D341Med (cell line): ENCODE data around the gene ERBB4.

Source experiments
- DNase-seq: peaks from one replicate; pipeline ENCODE4 v3.0.0; 2012; ENCODE audit warnings: low spot score

Gene ERBB4

DNA sequence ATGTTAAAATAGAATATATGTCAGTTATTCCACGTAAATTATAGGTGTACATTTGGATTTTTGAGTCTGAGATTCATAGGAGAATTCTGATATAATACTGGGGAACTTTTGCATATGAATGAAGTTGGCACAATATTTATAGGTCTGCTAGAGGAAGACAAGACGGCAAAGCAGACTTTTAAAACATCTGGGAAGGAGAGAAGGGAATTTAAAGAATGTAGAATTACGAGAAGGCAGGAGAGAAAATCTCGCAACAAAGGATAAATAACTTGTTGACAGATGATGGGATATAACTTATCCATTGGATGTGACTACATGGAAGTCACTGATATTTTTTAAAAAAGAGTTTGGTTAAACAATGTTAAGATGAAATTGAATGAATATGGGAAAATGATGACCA lies 615.6 kb downstream of the ERBB4 start:
- no peak for DNase-seq

DNA sequence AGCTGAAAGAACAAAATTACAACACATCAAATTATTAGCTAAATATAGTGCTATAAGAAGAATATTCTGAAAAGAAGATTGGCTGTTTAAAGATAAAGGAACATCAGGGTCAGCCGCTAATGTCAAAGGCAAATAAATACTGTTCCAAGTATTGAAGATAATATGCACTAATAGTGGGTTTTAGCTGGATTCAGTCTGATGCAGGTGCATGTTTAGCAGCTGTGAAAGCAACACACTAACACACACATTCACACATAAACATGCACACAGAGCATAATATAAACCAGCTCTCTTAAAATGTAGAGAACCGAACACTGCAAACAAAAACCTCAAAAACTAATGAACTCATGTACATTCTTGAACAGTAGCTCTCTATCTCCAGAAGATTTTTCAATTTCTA lies 634.6 kb downstream of the ERBB4 start:
- DNase-seq: no peak

DNA sequence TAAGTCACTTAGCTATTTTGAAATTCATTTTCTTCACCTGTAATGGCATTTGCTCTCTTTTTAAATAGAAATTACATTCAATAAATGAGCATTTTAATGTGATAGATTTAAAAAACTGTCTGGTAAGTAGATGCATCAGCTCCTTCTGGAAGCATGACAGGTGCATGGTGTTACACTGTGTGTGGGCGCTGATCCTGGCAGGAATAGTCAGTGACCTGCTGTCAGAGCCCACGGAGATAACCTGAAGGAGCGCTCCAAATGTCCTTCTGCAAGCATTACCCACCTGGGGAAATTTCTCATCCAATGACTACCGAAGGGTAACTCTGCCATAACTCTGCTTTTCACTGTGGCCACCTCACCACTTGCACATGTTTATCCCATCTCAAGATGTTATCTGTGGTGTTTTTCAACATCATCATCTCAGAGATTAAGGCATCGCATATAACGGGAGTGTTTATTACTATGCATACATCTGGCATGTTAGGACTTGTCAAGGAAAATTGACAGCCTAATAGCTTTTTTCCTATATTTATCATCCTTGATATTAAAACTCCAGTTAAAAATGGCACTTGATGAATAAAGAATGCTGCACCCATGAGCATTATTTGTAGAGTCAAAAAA lies 637.3 kb downstream of the ERBB4 start:
- no peak for DNase-seq

DNA sequence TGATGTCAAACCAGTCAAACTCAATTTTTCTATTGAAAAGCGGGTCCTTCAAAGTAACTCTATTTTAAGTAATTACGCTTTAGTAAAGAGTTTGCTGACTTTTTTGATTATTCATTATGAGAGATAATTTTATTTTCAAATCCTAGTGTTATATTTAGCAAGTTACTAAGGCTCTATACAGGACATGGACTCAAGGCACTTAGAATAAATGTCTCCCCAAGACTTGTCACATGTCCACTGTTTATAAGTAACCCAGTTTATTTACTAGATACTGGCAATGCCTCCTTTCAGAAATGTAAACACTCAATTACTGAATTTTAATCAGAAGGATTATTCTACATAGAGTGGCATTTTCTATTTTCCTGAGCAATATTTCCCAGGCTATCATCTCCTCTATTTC lies 638.1 kb downstream of the ERBB4 start:
- DNase-seq: no peak

DNA sequence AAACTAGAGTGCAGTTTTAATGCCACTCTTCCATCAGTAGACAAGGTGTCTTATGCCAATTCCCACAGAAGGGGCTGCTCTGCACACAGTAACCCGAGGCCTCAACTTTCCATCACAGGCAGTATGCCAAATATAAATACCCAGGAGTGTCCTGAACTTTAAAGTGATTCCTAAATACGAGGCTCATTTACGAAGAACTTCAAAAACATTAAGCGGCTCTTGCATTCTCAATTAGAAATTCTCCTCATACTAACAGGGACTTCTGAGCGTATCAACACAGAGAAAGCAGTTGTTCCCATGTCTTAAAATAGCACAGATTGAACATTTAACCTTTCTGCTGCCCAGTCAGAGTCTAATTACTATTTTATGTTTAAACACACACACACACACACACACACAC lies 638.6 kb downstream of the ERBB4 start:
- no peak for DNase-seq

DNA sequence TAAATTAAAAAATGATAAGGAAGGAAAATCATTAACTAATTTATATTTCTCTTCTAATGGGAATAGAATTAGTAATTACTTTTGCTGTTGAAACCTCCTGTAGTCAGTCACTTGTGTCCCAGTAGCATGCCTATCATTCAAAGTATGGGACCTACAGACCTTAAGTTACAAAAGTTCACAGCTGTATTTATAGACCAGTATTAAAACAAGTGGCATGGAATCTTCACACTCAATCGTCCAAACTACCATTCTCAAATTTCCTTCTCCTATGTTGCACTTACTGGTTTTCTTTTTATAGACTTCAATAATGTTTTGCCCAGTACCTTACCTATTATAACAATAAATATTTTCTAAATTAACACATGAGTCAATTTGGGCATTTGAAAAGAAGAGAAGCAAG lies 639.9 kb downstream of the ERBB4 start:
- no peak for DNase-seq

DNA sequence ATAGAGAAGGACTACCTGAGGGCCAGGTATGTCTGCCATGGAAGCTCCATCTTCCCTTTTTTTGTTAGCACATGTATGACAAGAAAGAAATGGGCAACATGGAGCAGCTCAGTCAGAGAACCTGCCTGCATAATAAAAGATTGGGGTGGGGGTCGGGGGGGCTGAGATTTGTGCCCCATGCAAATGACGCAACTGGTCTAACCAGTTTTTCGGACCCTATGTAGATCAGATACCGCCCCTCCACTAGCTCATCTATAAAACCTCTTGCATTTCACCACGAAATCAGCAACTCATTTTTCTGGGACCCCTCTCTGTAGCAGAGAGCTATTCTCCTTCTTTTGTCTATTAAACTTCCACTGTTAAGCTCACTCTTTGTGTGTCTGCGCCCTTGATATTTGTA lies 657.2 kb downstream of the ERBB4 start:
- no peak for DNase-seq

DNA sequence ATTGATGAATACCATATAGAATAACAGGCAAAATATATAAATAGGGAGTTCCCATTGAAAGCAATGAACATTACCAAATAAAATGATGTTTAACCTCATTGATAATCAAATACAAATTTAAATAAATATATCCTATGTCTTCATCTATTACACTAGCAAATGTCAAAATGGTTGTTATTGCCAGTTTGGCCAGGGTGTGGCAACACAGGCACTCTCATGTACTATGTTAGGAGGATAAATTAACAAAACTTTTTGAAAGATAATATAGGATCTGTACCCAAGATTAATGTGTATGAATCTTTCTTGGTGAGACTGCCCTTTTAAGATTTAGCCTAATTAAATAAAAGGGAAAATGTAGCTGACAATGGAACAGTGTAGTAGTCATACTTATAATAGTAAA lies 659.3 kb downstream of the ERBB4 start:
- DNase-seq: peak; percentile 26

DNA sequence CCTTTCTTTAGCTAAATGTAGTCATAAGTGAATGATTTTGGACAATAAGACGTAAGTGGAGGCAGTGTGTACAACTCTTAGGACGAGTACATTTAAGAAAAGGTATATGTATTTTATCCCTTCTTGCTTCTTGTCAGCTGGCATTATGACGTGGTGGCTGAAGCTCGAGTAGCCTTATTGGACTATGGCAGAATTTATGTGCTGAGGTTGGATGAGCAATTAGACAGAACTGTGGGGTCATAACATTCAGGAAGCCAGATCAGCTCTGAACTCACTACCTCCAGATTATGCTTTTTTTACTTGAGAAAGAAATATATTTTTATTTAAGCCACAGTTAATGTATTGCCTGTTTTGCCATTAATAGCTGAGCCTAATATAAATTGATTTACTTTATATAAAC lies 661.5 kb downstream of the ERBB4 start:
- DNase-seq: no peak

DNA sequence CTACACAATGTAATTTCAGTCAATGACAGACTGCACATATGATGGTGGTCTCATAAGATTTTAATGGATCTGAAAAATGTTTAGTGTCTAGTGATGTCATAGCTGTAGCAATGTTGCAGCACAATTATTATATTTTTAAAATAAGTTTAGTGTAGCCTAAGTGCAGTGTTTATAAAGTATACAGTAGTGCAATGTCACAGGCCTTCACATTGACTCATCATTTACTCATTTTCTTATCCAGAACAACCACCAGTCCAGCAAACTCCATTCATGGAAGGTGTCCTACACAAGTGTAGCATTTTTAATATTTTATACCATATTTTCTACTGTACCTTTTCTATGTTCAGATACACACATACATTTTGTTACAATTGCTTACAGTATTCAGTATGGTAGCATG lies 663.1 kb downstream of the ERBB4 start:
- DNase-seq: no peak

DNA sequence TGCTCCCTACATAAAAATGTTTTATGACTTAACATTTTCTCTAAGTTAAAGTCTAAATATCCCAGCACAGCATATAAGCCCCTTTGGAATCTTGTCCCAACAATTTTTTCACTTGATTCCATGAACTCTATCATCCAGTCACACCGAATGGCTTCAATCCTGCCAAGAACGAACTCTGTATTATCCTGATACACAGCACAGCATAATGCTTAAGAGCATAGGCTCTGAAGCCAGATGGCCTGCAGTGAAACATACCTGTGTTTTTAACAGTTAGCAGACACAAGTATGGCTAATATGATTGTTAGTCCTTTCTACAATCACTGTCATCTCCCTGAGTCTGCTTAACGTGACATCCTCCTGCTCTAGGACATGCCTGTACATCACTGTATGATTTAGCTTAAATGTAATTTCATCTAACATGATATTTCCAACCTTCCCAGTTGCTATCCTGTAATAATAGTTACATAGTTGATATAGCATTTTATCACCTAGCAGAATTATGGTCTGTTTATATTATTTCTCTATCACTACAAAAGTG lies 669.5 kb downstream of the ERBB4 start:
- no peak for DNase-seq

DNA sequence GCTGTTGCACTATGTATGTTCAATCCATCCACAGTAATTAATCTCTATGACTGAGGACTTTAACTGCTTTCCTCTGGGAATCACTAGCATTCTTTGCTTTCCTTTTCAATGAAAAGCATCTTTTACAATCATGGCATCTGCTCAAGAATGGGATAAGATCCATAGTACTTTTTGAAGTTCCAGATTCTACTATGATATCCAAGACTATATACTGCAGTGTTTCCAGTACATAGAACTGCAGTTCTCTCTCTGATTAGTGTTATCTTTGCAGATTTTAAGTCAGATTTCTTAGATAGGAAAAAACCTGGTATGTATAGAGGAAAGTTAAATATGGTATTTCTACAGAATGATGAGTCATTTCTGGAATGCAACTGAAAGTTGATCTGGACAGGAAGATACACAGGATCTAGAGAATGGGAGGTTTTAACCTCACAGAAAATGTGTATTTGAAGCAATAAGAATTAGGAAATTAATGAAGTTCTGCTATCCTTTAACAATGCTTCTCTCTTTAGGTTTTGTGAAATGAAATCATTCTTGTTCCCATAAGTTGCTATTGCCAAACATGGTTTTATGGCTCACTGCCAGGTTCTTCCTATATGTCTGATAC lies 670.7 kb downstream of the ERBB4 start:
- DNase-seq: no peak

DNA sequence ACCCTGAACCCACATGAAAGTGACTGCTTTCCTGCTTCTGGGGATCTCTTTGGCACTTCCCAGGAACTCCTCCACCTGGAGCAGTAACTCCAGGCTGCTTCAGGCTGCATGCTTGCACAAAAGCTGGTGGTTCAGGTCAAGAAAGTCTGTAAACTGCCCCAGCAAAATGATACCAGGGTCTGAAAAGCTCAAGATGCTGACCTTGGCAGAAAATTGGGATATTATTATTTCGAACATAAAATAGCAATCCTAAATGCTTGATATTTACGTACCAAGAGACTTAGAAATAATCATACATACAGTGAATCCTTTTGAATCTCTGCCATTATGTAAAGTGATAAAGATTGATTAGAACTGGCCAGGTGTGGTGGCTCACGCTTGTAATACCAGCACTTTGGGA lies 674.3 kb downstream of the ERBB4 start:
- no peak for DNase-seq

DNA sequence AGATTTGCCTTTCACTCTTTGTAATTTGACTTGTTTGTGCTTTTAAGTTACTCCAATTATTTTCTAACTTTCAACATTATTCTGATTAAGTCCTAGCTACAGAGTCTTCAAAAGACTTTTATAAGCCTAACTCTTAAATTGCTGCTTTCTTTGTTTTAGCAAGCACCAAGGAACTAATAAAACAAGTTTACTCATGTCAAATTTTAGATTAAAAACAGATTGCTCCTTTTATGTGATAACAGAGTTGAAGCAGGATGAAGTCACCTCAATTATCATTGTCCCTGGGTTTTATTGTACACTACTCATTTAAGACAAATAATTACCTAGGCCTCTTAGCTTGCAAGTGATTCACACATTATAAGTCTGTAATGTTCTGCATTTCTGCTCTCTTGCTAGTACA lies 678.4 kb downstream of the ERBB4 start:
- DNase-seq: no peak

DNA sequence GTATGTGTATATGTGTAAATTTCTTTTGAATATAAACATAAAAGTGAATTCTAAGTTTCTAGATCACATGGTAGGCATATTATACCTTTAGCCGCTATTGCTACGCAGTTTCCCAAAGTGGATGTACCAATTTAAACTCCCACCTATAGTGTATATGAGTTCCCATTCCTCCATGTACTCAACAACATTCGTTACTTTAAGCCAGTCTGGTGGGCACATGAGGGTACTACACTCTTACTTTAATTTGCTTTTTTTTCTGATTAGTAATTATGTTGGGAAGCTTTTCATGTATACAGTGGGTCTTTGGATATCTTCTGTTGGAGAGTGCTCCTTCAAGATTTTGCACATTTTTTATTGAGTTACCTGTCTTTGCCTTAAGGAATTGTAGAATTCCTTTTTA lies 683.8 kb downstream of the ERBB4 start:
- DNase-seq: no peak

DNA sequence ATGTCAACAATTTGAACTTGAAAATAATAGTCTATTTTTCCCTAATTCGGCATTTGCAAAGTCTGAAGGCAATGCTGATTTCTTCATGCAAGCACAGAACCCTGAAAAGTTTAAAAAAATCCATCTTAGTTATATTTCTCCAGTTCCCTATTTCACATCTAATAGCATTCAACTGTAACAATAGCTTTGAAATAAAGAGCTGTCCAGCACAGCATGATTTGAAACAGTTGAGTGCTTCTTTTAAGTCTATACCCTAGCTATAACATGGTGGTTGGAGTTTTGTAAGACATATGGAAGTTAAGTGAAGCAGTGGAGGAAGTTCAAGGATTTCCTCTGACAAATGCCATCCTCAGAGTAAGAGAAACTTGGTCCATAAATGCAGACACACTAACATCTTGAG lies 691.9 kb downstream of the ERBB4 start:
- DNase-seq: no peak

DNA sequence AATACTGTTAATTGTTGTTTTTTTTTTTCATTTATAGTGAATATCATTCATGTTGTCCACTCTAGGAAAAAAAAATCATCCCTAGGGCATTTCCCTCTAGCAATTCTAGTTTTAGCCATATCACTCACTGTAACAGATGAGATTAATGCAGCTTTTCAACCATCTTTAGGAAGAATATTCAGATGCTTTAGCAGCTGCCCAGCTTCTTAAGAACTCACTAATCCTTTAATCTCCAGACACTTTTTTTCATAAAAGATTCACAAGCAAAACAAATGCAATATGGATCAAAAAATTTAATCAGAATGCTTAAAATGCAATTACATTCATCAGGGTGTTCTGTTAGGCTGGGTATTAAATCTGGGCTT lies 692.6 kb downstream of the ERBB4 start:
- peak; percentile 33 for DNase-seq

DNA sequence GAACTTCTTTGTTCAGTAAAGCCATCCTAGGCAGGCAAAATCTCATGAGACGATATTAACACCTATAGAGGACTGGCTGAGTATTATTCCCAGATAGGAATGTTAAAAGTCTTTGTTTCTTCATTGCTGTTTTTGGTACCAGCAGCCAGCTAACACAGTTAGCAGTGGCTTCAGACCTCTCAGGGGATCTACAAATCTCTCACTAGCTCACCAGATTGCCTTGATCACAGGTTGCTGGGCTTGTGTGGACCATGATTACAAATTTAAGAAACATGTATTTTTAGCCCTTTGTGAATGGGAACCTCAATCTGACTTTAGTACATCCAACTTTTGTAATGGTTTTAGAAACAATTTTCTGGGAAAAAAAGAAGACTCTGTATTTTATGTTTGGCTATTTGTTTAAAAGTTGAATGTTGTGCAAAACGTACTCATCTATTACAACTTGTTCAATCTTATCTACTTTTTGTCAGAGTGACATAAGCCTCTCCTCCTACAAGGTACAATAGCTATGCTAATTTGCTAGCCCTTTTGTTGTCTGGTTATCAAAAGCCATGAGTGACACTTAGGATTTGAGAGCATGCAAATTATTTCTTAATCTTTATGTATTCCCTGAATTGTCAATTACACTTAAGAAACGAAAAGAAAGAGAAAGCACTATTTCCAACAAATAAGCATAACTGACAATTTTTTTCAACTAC lies 693.1 kb downstream of the ERBB4 start:
- DNase-seq: peak; percentile 28

DNA sequence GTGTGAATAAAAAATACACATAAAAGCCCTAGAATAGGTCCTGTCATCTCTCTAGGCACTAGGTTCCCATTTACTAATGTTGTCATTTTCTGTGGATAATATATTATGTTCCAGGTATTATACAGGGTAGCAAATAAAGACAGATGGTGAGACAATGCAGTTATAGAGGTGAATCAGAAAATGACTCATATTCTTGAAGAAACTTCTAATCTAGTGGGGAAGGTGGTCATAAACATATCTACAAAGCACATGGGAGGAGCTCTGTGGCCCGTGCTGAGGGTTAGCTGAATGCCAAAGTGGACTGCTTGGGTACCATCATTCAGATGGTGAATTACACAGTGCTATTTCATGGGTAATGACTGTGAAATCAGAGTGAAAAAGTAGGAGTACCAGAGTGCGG lies 700.9 kb downstream of the ERBB4 start:
- no peak for DNase-seq

DNA sequence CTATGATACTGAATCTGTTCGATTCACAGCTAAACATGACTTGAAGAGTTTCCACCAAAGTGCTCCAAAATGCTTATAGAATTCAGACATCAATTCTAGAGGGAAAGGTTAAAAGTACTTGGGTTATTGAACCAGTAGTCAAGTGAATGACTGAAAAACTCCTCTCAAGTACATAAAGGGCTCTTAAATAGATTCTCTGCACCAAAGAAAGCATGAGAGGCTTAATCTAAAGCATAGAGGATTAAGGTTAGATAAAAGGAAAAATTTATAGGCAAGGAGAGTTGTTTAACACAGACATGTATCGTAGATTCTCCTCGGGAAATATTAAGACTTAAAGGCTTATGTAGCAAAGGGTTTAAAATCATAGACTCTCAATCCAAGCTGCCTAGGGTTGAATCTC lies 701.4 kb downstream of the ERBB4 start:
- no peak for DNase-seq

DNA sequence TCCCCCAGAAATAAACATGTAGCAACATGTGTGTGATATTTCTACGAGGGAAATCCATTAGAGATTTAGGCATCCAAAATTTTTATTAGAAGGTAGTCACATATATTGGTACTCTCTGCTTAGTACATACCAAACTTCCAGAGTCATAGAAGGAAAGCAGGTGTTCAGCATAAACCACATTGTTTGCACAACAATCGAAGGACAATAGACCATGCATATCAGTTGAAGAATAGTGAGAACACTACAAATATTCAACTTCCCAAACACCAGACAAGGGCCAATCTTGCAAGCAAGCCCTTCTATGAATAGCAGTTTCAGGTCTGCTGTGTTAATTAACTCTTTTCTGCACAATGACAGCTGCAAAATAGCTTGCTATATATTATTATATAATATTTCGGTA lies 702.2 kb downstream of the ERBB4 start:
- DNase-seq: no peak

DNA sequence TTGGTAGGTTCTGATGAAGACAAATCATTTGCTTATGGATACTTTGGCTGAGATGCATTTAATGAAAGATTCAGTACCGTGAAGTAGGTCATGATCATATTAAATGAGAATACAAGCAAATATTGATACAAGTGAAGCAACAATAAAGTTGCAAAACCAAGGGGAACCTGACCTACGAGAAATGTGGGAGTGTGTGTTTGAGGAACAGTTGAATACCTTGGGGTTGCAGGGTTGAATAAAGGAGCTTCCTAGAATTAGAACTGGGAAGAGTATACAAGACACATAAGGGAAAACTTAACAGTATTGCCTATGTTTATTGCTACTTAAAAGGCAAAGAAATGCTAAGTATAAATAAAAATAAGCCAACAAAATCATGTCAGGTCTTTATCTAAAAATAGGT lies 702.9 kb downstream of the ERBB4 start:
- DNase-seq: no peak

DNA sequence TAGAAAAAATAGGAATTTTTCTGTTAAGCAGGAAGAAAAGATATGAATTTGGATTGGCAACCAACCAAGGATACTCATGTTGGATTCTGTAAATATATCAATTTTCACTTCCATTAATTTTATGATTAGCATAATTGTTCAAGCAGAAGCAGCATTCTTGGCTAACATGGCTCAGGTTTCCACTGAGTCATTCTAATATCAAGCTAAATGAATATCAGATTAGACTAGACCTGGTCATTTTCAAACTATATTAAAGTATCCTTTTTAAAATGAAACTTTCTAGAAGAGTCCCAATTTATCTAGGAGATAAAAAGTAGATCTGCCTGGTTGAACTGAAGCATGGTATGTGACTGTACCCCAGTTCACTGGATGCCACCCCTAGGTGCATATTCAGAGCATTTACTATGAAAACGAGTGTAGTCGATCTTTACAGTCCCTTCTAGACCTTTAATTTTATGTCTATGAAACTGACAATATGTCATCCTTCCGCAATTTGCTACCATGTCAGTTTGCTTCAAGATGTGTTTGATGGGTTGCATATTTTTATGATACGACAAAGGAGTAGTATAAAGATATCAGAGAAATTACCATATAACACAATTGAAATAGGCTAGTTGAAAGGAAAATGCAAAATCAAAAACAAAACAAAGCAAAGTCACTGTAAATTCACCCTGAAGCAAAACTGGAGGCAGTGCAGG lies 704.9 kb downstream of the ERBB4 start:
- no peak for DNase-seq
